ENCODE results near the gene PCSK7.

DNA sequence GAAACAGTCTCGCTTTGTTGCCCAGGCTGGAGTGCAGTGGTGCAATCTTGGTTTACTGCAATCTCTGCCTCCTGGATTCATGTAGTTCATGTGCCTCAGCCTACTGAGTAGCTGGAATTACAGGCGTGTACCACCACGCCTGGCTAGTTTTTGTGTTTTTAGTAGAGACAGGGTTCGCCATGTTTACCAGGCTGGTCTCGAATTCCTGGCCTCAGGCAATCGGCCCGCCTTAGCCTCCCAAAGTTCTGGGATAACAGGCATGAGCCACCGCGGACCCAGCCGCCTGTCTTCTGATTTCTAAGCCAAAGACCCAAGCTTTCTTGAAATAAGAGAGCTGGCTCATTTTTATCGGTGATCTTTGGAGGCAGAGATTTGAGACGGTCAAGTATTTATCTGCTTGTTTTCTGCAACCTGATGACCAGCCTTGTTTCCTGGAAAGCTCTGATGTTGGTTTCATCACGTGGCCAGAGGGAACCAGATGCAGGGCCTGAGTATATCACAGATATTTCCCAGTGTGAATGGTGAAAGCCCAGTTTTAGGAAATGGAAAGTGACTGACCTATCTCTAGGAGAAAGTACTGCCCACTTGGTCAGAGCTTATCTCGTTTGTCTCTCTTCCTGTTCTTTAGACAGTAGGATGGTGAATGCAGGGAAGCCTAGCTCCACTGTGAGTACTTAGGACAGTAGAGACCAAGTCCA, 59.0 kb downstream of the PCSK7 start:
- TF ChIP-seq EZH2phosphoT487 (IDR thresholded peaks at IDR 0.05; ENCODE audit: low read length) (no peak), EZH2 (optimal IDR thresholded peaks at IDR 0.05; ENCODE audit: low read depth, low read length) (no peak)
- TF ChIP-seq, protein P1, sequence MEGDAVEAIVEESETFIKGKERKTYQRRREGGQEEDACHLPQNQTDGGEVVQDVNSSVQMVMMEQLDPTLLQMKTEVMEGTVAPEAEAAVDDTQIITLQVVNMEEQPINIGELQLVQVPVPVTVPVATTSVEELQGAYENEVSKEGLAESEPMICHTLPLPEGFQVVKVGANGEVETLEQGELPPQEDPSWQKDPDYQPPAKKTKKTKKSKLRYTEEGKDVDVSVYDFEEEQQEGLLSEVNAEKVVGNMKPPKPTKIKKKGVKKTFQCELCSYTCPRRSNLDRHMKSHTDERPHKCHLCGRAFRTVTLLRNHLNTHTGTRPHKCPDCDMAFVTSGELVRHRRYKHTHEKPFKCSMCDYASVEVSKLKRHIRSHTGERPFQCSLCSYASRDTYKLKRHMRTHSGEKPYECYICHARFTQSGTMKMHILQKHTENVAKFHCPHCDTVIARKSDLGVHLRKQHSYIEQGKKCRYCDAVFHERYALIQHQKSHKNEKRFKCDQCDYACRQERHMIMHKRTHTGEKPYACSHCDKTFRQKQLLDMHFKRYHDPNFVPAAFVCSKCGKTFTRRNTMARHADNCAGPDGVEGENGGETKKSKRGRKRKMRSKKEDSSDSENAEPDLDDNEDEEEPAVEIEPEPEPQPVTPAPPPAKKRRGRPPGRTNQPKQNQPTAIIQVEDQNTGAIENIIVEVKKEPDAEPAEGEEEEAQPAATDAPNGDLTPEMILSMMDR (IDR thresholded peaks at IDR 0.05; ENCODE audit: low read length), result no peak
